Glomerular endothelial cell (primary cell): Measurements from ENCODE around the gene LRMDA. TPM values are rescaled to one million over a fixed set of nuclear protein-coding genes. Genes with fewer than 3 reads are reported as not detected.

ENCODE experiments used
- DNase-seq: peaks from one replicate; pipeline ENCODE4 v3.0.0-alpha.2; 2011; ENCODE audit warnings: low read depth, low spot score; ENCODE audit errors: extremely low read depth
- total RNA-seq: library from RNA; depleted of rRNA; stranded (reverse); fragments of >200 nt; gene quantifications from 2 replicates; pipeline ENCODE4 v1.2.3, GENCODE V29; 2015

The LRMDA gene
- total RNA-seq = 19.8 and 25.7 TPM in 2 replicates

DNA sequence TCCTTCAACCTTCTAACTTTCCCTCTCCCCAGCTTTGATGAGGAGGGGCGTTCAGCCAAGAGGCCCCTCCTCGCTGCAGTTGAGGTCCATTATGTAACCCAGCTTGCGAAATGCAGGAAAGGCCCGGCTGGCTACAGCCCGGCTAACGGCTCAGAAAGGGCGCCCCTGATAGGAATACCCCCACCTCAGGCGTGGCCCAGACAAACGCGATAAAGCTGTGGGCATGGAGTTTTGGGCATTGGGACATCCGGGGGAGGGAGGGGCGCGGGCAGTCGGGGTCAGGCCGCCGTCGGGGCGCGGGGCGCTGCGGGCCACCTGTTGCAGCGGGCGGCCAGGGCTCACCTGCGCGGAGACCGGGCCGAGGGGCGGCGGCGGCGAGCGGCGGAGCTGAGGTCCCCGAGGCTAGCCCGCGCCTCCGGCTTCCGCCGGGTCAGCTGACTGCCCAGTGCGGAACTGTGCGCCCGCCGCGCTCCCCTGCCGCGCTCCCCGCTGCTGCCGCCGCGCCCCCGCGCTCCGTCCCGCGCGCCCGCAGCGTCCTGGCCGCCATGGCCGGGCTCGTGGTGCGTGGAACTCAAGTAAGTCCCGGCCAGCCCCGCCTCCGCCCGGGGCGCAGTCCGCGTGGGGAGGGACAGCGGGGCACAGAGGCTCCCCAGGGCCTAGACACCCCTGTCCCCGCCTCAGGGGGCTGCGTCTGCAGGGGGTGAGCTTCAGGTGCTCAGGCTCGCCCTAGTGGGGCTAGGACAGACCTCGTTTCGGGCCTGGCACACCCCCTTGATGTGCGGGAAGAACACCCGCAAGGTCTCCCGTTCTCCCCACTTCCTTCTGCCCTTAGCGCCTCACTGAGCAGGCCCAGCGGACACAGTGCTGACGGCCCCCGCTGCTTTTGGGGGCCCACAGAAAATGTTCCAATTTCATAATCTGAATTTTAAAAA, at the start of gene LRMDA:
Gene LRMDA (plus strand): TSS at position 445 of the 932 bp plus-strand sequence.
- no peak for DNase-seq

DNA sequence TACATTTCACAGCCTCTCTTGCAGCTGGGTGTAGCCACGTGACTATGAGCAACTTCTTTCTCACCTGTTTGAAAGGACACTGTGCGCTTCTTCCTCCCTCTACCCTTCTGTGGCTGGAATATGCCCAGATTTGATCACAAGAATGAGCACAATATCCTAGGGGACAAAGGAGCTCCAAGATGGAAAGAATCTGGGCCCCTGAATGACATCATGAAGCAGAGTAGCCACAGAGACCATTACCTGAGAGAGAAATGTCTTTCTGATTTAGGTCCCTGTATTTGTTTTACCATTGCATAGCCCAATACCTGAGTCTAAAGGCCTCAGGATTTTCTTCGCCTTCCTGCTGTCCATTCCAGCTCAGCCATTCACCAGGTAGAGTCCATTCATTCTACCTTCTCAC, 45.3 kb upstream of the LRMDA start:
- DNase-seq = no peak

DNA sequence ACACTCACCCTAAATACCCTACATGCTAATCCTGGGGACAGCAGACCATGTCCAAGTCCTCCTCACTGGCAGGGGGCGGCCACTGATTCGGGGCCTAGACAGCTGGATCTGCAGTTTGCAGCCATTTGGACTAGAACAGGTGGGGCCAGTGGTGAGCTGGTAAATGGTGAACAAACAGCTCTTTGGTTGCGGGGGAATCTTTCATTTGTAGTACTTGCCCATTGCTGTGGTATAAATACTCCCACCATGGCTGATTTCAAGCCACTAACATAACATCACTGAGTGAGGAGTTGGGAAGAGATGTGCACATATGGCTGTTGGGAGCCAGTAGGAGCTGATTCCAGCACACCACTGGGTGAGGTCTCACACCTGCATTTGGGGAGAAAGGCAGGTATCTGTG, 43.3 kb upstream of the LRMDA start:
- no peak for DNase-seq

DNA sequence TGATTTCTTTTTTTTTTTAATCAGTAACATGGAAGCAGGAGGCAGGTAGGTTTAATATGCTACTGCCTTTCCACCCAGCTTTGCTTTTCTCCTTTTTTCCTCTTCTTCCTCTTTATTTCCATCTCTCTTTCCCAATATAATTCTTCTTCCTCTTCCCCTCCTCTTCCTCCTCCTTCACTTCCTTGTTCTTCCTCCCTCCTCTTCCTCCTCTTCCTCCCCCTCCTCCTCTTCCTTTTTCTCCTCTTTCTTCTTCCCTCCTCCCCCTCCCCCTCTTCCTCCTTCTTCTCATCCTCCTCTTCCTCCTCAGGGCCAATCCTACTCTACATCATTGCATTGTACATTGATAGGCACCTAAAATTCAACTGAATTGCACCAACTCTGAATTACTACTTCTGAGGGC, 41.2 kb upstream of the LRMDA start:
- DNase-seq = no peak

DNA sequence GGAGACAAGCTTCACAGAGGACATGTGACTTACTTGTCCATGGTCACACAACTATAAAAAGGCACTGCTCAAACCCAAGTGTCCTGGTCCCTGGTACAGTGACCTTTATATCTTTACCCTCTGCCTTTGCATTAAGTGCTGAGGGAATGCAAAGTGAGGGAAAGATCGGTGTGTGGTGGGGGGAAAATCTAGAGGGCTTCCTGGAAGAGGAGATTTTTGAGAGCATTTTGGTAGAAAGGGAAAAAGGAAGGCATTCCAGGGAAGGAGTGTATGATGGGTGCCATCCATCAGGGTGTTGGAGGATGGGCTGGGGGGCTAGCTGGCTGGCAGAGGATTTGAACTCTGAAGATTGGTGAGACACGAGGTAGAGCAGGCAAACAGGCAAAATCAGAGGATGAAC, 39.2 kb upstream of the LRMDA start:
- no peak for DNase-seq

DNA sequence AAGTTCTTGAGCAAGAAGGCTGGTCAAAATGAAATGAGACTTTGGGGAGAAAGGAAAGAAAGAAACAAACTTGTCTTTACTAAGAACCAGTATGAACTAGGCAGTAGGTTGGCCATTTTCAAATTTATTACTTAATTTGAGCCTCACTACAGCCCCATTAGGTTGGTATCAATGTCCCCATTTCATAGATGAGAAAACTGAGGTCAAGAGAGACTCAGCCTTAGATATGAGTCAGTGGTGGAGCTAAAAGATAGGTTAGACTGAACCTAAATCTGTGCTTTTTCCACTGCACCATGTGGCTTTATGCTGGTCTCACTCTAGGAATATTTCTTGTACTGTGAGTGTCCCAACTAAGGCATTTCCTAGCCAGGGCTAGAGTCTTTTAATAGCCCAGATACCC, 38.7 kb upstream of the LRMDA start:
- DNase-seq = no peak

DNA sequence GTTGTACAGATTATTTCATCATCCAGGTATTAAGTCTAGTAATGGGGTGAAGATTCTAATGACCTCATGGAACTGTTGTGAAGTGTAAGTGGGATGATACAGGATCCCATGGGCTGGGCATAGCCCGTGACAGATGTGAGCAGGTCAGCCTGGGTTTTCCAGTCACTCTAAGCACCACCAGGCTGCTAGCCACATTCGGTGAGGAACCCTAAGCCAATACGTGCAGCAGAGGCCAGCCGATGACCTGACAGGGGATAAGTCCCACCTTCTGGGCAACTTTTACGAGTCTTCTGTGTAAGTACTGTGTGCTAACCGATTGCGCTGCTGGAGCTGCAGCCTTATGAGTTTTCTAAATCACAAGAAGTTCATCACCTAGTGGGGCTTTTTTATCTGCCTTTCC, 37.2 kb upstream of the LRMDA start:
- no peak for DNase-seq

DNA sequence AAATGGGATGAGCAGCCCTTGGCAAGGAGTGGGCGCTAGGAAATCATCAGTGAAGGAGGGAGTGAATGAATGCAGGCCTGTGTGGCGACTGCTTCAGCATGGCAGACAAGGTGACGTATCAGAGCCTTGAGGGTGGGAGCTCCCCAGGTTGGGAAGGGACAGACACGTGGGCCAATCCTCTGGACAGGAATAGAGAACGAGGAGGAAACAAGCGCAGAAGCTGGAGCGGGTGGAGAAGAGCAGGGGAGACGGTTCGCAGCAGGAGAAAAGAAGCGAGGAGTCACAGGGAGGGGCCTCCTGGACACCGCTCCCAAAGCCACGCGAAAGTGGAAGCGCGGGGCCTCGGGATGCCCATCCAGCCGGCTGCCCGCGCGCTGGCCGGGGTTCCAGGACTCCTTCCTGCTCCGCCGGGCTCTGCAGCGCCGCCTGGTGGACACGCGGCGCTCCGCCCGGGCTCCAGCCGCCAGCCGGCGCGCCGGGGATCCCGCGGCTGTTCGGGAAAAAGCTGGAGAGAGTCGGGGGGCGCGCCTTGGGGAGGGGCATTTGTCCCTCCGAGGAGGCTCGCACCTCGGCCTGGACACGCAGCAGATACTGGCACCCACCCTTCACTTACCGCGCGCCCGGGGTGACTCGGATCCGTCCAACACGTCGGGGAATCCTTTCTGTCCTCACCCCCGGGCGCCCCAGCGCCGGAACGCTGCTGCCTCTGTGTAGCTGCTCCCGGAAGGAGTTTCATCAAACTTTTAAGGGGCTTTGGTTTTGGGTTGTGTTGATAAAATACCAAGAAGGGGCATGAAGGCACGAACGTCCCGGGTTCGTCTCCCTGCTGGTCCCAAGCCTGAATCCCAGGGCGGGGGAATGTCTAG, 36.1 kb upstream of the LRMDA start:
- DNase-seq = no peak

DNA sequence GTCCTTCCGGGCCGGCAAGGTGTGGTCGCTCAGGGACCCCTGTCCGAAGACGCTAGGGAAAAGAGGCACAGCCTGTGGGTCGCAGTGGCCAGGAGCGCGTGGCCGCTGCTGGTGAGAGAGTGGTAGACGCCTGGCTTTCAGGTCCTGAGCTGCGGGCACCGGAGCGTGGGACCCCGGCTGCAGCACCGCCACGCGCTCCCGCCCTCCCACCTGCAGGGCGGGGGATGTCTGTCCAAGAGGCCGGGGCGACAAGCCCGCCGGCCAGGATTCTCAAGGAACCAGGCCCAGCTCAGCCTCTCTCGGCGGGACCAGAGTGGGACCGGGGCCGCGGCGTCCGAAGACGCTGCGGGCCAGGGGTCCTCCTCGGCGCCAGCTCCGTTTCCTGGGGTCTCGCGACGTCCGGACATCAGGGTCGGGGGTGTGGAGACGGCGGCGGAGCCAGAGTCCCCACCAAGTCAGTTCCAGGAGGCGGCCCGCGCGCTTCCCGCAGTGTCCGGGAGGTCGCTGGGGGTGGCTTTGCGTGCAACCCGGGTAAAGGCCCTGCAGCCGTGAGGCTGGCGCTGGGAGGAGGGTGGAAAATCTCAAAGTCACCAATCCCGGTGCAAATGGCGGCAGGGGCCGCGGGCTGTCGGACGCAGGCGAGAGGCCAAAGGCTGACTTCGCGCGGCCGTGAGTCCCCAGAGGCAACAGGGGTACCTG, 35.3 kb upstream of the LRMDA start:
- no peak for DNase-seq

DNA sequence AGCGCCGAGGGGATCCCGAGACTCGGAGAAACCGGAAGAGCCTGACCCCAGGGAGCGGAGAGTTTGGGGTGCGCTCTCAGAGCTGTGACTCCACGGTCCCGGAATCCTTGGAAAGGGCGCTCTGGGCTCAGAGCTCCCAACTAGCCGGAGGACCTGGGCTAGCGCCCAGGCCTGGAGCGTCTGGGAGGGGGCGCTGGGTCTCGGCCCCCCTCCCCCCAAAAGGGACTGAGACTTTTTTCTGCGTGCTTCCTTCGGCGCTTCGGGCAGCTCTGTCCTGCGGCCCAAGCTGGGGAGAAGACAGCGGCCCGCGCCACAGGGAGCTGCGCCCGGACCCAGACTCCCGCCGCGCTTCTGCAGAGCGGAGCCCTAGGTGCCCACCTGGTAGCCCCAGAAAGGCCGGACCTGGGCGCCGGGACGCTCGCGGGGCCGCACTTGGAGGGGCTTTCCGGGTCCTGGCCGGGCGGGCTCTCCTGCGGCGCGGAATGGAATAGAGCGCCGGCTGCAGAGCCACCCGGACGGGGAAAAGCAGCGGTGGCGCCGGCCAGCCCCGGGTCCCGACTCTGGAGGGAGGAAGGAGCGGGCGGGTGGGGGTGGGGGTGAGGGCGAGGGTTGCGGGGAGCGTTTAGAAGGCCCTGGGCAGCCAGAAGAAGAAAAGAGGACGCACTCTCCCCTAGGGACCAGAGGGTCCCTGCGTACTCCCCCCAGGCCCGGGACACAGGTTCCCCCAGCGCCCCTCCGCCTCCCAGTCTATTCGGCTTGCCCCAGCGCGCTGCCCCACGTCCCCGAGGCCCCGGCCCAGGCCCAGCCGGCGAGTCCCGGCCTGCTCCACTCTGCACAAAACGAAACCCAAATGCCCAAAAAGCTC, 34.6 kb upstream of the LRMDA start:
- no peak for DNase-seq

DNA sequence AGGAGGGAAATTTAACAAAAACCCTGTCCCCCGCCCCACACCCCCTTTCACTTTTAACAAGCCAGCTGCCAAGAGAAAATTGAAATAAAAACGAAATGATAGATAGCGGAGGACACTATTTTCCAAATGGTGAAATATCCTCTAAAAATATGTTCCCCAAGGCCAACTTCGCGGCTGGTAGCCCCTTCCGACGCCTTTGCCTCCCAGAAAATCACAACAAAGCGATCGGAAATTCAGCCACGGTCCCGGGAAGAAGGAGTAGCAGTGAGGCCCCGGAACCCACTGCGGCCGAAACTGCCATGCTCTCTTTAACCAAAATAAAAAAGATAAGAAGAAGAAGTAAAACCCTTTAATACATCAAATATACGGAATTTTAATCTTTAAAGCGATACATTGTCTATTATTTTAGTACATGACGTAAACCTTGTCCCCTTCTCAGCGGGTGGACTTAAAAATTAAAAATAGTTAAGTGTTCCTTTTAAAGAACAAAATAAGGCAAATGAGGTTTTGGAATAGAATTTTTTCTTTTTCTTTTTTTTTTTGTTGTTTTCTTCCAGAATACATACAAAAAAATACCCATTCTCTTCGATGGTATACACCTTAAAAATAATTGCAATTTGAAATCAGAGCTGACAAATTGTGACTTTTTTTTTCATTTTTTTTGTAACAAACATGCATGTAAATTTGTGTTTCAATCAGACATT, 33.8 kb upstream of the LRMDA start:
- no peak for DNase-seq

DNA sequence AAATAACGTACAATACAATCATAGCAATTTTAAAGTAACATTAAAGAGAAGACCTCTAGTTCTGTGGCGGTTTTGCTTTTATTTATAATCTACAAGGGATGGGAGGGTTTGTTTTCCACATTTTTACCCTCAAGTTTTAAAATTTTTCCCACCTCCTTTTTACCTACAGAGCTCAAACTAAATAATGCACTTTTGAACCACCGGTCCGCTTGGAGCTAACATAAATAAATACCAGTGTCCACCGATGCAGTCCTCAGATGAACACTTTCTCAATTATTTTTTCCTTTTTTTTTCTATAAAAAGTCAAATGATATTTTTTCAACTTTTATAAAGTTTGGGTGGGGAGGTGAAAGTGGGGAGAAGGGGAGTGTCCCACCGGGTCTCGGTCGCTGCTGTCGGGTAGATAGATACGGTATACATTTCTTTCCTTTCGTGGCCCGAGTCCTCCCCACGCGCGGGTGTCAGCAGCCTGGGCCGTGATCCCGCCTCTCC, 33.2 kb upstream of the LRMDA start:
- DNase-seq = no peak

DNA sequence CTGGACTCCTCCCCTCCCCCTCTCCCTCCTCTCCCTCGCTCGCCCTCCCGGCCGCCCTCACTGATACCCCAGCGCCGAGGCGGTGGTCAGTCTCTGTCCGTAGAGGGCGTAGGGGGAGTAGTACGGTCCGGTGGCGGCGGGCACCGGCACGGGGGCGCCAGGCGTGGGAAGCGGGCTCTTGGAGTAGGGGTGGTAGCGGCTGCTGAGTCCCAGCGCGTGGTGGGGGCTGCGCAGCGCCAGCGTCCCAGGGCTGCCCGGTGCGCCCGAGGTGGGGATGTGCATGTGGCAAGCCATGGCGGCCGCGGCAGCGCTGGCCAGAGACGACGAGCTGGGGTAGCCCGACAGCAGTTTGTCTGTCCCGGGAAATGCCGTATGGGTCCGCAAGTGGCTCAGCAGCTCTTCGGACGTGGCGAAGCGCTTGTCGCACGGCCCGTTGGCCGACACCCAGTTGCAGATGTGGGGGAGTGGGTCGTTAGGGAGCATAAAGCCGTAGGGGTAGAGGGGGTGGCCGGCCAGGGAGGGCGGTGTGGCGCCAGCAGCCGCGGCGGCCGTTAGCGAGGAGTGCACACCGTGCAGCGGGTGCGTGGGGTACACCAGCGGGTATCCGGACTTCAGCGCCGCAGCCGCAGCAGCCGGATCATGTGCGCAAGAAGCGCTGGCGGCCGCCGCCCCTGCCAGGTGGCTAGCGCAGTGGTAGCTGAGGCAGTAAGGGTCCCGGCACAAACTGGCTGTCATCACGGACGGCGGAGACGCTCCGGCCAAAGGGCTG, 32.5 kb upstream of the LRMDA start:
- no peak for DNase-seq

DNA sequence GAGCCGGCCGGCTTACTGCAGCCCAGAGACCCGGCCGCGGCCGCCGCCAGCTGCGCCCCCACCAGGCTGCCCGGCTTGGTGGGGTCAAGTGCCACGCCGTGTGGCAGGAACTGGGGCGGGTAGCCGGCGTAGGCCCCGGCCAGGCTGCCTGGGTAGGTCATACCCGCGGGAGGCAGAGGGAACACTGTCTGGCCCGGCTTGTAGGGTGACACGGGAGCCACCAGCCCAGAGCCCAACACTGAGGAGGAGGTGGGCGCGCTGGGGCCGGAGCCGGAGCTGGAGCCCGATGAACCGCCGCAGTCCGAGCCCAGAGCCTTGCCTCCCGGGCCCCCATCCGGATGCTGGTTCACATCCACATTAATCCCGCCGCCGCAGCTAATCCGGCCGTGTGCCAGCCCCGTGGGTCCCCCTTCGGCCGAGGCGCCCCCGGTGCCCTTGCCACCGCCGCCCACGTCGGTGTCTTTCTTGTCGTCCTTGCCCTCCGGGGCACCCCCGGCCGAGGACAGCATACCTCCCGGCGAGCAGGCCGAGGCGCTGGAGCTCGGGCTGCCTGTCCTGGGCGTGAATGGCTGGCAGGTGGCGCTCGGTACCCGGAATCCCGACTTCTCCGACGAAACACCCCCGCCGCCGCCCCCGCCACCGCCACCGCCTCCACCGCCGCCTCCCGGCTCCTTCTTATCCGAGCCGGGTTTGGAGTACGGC, 31.8 kb upstream of the LRMDA start:
- no peak for DNase-seq

DNA sequence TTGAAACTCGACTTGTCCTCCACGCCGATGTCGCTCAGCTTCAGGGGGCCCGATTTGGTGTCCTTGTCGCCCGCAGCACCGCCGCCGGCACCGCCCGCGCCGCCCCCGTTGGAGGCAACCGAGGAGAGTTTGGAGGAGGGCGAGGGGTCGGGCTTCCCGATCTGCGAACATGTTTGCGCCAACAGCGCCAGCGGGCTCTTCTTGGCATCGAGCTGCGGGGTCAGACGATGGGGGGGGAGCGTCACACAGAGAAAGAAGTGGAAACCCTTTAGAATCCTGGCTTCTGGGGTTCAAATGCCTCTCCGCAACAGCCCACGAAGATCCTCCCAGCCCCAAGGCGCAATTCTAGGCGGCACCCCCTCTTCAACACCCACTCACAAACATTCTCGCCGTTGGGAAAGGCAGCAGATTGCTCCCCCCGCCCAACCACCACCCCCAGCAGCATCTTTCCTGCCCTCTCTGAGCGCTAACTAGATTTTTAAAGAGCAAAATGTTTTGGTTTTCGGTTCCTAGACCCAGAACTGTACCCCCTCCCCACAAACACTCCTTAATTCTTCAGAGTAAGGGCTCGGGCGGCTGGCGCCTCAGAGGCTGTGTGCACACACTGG, 31.2 kb upstream of the LRMDA start:
- DNase-seq = no peak

DNA sequence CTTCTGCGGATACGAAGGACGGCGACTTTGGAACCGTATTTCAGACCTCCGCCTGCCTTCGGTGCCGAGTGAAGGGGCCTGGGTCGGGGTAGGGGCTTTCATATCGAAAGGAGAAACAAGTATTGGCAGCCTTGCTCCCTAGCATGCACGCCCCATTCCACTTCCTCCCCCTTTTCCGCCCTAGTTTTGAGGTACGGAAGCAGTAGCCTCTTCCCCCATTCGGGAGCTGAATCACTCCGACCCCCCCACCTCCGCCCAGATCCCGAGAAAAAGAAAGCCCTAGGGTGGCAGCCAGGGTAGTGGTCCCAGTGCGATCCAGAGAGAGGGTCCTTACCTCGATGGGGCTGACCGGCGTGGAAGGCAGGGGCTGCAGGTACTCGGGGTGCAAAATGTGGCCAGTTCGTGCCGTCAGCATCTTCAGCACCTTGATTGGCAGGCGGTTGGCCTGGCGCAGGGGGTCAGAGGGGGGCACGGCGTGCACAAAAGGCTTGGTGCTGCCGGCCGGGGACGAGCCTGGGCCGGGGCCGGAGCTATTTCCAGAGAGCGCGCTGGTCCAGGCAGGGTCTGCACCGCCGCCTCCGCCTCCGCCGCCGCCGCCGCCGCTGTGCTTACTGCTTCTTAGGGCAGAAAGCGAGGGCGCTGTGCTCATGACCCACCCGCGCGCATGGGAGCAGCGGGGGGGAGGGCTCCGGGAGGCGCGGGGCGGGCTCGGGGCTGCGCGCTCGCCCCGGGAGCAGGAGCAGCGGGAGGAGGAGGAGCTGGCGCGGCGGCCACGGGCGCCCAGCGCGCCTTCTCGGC, 30.5 kb upstream of the LRMDA start:
- DNase-seq = no peak
